Astrocyte (in vitro differentiated cells and primary cell): Measurements from ENCODE around the gene CBFB.
"Not testable (repeated sequence)": the region's sequence is repeated elsewhere in the genome, so short reads cannot be mapped to it uniquely, and the experiment has no call there.

ENCODE experiments used
- EZH2 ChIP-seq: IDR thresholded peaks from 2 replicates; pipeline ENCODE4 v1.6.1; 2012; ENCODE audit warnings: mild to moderate bottlenecking, low read length, inconsistent platforms; ENCODE audit not compliant: insufficient read depth
- TF ChIP-seq, protein P1 (sequence below): IDR thresholded peaks from 2 replicates; pipeline ENCODE4 v1.5.1; 2011; ENCODE audit warnings: low read depth, mild to moderate bottlenecking, inconsistent platforms, low read length, moderate library complexity; ENCODE audit not compliant: insufficient read depth

DNA sequence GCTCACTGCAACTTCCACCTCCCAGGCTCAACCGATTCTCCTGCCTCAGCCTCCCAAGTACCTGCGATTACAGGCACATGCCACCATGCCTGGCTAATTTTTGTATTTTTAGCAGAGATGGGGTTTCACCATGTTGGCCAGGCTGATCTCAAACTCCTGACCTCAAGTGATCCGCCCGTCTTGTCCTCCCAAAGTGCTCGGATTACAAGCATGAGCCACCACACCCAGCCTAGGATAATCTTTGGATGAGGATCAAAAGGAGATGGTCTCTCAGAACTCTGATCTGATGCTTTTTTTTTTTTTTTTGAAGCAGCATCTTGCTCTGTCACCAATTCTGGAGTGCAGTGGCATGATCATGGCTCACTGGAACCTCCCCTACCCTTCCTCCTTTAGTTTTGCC, 93.8 kb downstream of the CBFB start:
- TF ChIP-seq, protein P1, sequence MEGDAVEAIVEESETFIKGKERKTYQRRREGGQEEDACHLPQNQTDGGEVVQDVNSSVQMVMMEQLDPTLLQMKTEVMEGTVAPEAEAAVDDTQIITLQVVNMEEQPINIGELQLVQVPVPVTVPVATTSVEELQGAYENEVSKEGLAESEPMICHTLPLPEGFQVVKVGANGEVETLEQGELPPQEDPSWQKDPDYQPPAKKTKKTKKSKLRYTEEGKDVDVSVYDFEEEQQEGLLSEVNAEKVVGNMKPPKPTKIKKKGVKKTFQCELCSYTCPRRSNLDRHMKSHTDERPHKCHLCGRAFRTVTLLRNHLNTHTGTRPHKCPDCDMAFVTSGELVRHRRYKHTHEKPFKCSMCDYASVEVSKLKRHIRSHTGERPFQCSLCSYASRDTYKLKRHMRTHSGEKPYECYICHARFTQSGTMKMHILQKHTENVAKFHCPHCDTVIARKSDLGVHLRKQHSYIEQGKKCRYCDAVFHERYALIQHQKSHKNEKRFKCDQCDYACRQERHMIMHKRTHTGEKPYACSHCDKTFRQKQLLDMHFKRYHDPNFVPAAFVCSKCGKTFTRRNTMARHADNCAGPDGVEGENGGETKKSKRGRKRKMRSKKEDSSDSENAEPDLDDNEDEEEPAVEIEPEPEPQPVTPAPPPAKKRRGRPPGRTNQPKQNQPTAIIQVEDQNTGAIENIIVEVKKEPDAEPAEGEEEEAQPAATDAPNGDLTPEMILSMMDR: not testable (repeated sequence)
- not testable (repeated sequence) for TF ChIP-seq EZH2
